ENCODE data around the gene TMCC3. TPM values are rescaled to one million over a fixed set of nuclear protein-coding genes. Genes with fewer than 3 reads are reported as not detected.

TMCC3 gene
- total and polyA plus RNA-seq, 3 experiments from 2014 or later: 0.18 to 0.41 (median 0.18) TPM

DNA sequence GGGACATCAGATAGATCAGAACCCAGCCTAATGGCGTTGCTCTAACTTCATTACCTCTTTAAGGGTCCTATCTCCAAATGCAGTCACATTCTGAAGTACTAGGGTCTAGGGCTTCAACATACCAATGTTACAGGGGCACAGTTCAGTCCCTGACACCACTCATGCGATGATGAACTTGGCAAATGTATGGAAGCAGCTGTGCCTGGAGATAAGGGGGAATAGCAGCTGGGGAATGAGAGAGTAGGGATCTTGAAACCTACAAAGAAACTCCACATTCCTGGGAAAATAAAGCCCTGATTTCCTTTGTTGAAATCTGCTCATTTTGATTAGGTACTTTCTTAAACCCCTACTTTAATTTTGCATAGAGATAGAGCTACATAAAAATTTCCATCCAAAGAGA, 20.5 kb upstream of the TMCC3 start:
- no peaks in the 10 kb centered on the region for H3K9me3 Mint-ChIP-seq
- H3K4me1 Mint-ChIP-seq: peaks cover 8 to 17% (median 11%) of the 10 kb centered on the region in 3 donors
- no peaks in the 10 kb centered on the region for H3K36me3 ChIP-seq (ENCODE audit: insufficient read depth, low read length)

DNA sequence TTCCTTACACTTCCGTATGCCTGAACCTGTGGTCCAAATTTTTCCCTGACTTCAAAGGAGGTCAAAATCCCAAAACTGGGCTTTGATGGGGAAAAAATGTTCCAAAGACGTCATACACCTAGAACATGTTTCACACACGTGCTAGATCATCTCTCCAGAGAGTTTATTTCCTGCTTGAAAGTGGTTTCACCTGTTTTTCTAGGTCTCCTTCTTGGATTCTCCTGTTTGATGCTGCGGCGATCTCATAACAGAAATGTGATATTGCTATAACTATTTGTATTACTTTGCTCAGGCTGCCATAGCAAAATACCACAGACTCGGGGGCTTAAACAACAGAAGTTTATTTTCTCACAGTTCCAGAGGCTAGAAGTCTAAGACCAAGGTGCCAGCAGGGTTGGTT, 19.7 kb upstream of the TMCC3 start:
- DNase-seq: no peak
- ChIA-PET POLR2A (no interaction called here), CTCF (interaction anchor here (1.0 kb wide), 1 partner anchor 39 kb away, joined by 3 read pairs; no protein-coding TSS in a partner anchor)
- H3K27ac ChIP-seq (ENCODE audit: low read depth, low read length): no peak overlapping the region
- no peaks in the 10 kb centered on the region for H3K9me3 Mint-ChIP-seq
- no peaks in the 10 kb centered on the region for H3K27me3 ChIP-seq (ENCODE audit: insufficient read depth, low read length, poor library complexity, severe bottlenecking)
- H3K4me3 ChIP-seq (ENCODE audit: low read length): no peak overlapping the region
- no peaks in the 10 kb centered on the region for H3K9me3 ChIP-seq (ENCODE audit: low read length)
- no peaks in the 10 kb centered on the region for H3K36me3 ChIP-seq (ENCODE audit: insufficient read depth, low read length)
- H3K4me3 Mint-ChIP-seq: no peak overlapping the region
- H3K4me1 ChIP-seq (ENCODE audit: insufficient read depth, low read length): no peaks in the 10 kb centered on the region
- peaks cover 5 to 13% (median 7%) of the 10 kb centered on the region in 3 donors for H3K4me1 Mint-ChIP-seq
- no peak overlapping the region for H3K27ac Mint-ChIP-seq
- peaks cover 5 to 7% of the 10 kb centered on the region in 2 donors for H3K27me3 Mint-ChIP-seq
- H3K36me3 Mint-ChIP-seq: no peaks in the 10 kb centered on the region

More for the DNA sequence above, 20.5 kb upstream of the TMCC3 start:
- Histone ChIP-seq H3K27ac (ENCODE audit: low read depth, low read length) (no peak overlapping the region), H3K27me3 (ENCODE audit: insufficient read depth, low read length, poor library complexity, severe bottlenecking) (no peaks in the 10 kb centered on the region), H3K9me3 (ENCODE audit: low read length) (no peaks in the 10 kb centered on the region), H3K4me1 (ENCODE audit: insufficient read depth, low read length) (peaks cover 4% of the 10 kb centered on the region), H3K4me3 (ENCODE audit: low read length) (no peak overlapping the region)
- Mint-ChIP-seq H3K36me3 (no peaks in the 10 kb centered on the region), H3K4me3 (no peak overlapping the region), H3K27me3 (peaks cover 5 to 7% of the 10 kb centered on the region in 2 donors), H3K27ac (peak overlapping the region in 1 of 8 donors; percentile 68)
- CTCF ChIA-PET: no interaction called here
- DNase-seq: no peak
- POLR2A ChIA-PET: no interaction called here

DNA sequence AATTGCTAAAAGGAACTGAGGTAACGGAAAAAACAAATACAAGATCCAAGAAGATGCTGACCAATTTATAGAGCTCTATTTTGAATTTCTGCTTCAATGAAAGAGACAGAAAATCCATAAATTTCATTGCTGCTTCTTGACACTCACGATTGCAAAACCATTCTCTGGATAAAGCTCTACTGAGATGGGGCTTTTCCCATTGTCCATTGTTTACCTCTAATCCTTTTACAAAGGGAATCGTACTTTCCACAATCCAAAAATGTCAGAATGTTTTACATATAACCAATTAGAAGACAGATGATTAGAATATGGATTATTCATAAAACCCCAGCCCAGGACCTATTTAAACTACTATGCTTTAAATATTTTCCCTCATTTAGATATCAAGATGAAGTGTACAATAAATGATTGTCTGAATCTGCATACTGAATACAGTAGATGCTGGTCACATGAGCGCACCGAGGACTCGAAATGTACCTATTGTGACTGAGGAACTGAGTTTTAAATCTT, 16.7 kb upstream of the TMCC3 start:
- no peak overlapping the region for H3K27ac ChIP-seq (ENCODE audit: low read depth, low read length)
- Mint-ChIP-seq H3K27me3 (peaks cover 3% of the 10 kb centered on the region in 2 donors), H3K9me3 (no peaks in the 10 kb centered on the region), H3K4me1 (peaks cover 0 to 3% (median 0%) of the 10 kb centered on the region in 3 donors), H3K27ac (no peak overlapping the region), H3K4me3 (no peak overlapping the region), H3K36me3 (no peaks in the 10 kb centered on the region)
- ChIA-PET CTCF (no interaction called here), POLR2A (no interaction called here)
- no peaks in the 10 kb centered on the region for H3K9me3 ChIP-seq (ENCODE audit: low read length)
- H3K4me3 ChIP-seq (ENCODE audit: low read length): no peak overlapping the region
- H3K4me1 ChIP-seq (ENCODE audit: insufficient read depth, low read length): no peaks in the 10 kb centered on the region
- H3K27me3 ChIP-seq (ENCODE audit: insufficient read depth, low read length, poor library complexity, severe bottlenecking): no peaks in the 10 kb centered on the region
- H3K36me3 ChIP-seq (ENCODE audit: insufficient read depth, low read length): no peaks in the 10 kb centered on the region
- DNase-seq: no peak

- H3K27ac Mint-ChIP-seq: no peak overlapping the region
- POLR2A ChIA-PET: no interaction called here
- CTCF ChIA-PET: no interaction called here
- Histone ChIP-seq H3K27ac (ENCODE audit: low read depth, low read length) (no peak overlapping the region), H3K9me3 (ENCODE audit: low read length) (no peaks in the 10 kb centered on the region), H3K36me3 (ENCODE audit: insufficient read depth, low read length) (no peaks in the 10 kb centered on the region), H3K4me1 (ENCODE audit: insufficient read depth, low read length) (no peaks in the 10 kb centered on the region), H3K4me3 (ENCODE audit: low read length) (no peak overlapping the region), H3K27me3 (ENCODE audit: insufficient read depth, low read length, poor library complexity, severe bottlenecking) (no peaks in the 10 kb centered on the region)
- H3K9me3 Mint-ChIP-seq: no peaks in the 10 kb centered on the region
- H3K27me3 Mint-ChIP-seq: peaks cover 2 to 3% of the 10 kb centered on the region in 2 donors
- DNase-seq: no peak
- H3K4me1 Mint-ChIP-seq: peaks cover 0 to under 1% (median 0%) of the 10 kb centered on the region in 3 donors
- H3K4me3 Mint-ChIP-seq: no peak overlapping the region
- H3K36me3 Mint-ChIP-seq: no peaks in the 10 kb centered on the region
Observed at GRCh38 chr12:94666158-94666557, 15.8 kb upstream of the TMCC3 start.

DNA sequence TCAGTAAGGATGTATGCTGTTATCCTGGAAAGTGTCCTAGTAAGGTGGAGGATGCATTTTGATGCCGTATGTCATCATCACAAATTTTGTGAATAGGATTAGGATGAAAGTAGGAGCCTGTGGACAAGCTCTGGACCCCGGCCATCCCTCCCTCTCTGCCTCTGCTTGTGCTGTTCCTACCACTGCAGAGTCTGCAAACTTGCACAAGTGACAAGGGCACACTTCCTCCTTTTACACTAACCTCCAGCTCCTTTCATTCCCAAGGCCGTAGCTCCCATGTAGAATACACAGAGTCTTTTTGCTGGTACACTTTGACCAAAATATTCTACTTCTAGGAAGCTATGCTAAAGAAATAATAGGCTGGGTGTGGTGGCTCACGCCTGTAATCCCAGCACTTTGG, 13.3 kb upstream of the TMCC3 start:
- no peaks in the 10 kb centered on the region for H3K36me3 Mint-ChIP-seq
- CTCF ChIA-PET: no interaction called here
- Histone ChIP-seq H3K36me3 (ENCODE audit: insufficient read depth, low read length) (no peaks in the 10 kb centered on the region), H3K9me3 (ENCODE audit: low read length) (no peaks in the 10 kb centered on the region), H3K4me3 (ENCODE audit: low read length) (no peak overlapping the region), H3K27me3 (ENCODE audit: insufficient read depth, low read length, poor library complexity, severe bottlenecking) (no peaks in the 10 kb centered on the region), H3K27ac (ENCODE audit: low read depth, low read length) (no peak overlapping the region), H3K4me1 (ENCODE audit: insufficient read depth, low read length) (no peaks in the 10 kb centered on the region)
- peaks cover 0 to 3% of the 10 kb centered on the region in 2 donors for H3K27me3 Mint-ChIP-seq
- no peak overlapping the region for H3K4me3 Mint-ChIP-seq
- no peak for DNase-seq
- H3K27ac Mint-ChIP-seq: no peak overlapping the region
- no peaks in the 10 kb centered on the region for H3K4me1 Mint-ChIP-seq
- POLR2A ChIA-PET: no interaction called here
- no peaks in the 10 kb centered on the region for H3K9me3 Mint-ChIP-seq

DNA sequence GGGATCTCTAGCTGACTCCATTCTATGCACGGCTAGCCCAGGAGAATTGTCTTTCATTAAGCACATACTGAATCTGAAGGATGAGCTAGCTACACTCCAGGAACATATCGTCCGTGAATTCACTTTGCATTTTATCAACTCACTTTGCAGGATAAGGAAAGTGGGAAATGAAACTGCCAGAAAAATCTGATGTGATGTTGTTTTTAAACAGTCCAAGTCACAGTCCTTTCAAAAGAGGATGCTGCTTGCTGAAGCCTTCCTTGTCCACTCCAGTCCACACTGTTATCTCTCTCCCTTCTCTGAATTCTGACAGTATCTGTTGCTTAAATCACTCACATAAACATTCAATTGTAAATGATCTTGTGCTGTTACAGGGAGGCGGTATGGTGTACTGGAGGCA, 12.7 kb upstream of the TMCC3 start:
- no peaks in the 10 kb centered on the region for H3K9me3 Mint-ChIP-seq
- peaks cover 0 to 3% of the 10 kb centered on the region in 2 donors for H3K27me3 Mint-ChIP-seq
- H3K4me1 Mint-ChIP-seq: no peaks in the 10 kb centered on the region
- Histone ChIP-seq H3K27me3 (ENCODE audit: insufficient read depth, low read length, poor library complexity, severe bottlenecking) (no peaks in the 10 kb centered on the region), H3K36me3 (ENCODE audit: insufficient read depth, low read length) (no peaks in the 10 kb centered on the region), H3K4me1 (ENCODE audit: insufficient read depth, low read length) (no peaks in the 10 kb centered on the region), H3K4me3 (ENCODE audit: low read length) (no peak overlapping the region), H3K9me3 (ENCODE audit: low read length) (no peaks in the 10 kb centered on the region), H3K27ac (ENCODE audit: low read depth, low read length) (no peak overlapping the region)
- no peaks in the 10 kb centered on the region for H3K36me3 Mint-ChIP-seq
- H3K27ac Mint-ChIP-seq: no peak overlapping the region
- DNase-seq: no peak
- ChIA-PET CTCF (no interaction called here), POLR2A (no interaction called here)
- H3K4me3 Mint-ChIP-seq: no peak overlapping the region

DNA sequence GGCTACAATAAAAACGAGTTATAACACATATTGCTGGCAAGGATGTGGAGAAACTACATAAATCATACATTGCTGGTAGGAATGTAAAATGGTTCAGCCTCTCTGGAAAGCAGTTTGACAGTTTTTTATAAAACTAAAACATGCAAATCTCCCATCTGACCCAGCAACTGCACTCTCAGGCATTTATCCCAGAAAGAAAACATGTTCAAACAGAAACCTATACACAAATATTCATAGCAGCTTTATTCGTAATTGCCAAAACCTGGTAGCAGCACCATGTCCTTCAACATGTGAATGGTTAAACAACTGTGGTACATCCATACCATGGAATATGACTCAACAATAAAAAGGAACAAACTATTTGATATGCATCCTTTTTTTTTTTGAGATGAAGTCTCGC, 10.1 kb upstream of the TMCC3 start:
- Histone ChIP-seq H3K27me3 (ENCODE audit: insufficient read depth, low read length, poor library complexity, severe bottlenecking) (no peaks in the 10 kb centered on the region), H3K4me3 (ENCODE audit: low read length) (no peak overlapping the region), H3K27ac (ENCODE audit: low read depth, low read length) (no peak overlapping the region), H3K9me3 (ENCODE audit: low read length) (no peaks in the 10 kb centered on the region), H3K4me1 (ENCODE audit: insufficient read depth, low read length) (no peaks in the 10 kb centered on the region), H3K36me3 (ENCODE audit: insufficient read depth, low read length) (no peaks in the 10 kb centered on the region)
- Mint-ChIP-seq H3K4me3 (no peak overlapping the region), H3K27ac (no peak overlapping the region), H3K4me1 (no peaks in the 10 kb centered on the region), H3K36me3 (no peaks in the 10 kb centered on the region), H3K27me3 (peaks cover 2 to 5% of the 10 kb centered on the region in 2 donors), H3K9me3 (no peaks in the 10 kb centered on the region)
- ChIA-PET CTCF (no interaction called here), POLR2A (no interaction called here)
- no peak for DNase-seq

DNA sequence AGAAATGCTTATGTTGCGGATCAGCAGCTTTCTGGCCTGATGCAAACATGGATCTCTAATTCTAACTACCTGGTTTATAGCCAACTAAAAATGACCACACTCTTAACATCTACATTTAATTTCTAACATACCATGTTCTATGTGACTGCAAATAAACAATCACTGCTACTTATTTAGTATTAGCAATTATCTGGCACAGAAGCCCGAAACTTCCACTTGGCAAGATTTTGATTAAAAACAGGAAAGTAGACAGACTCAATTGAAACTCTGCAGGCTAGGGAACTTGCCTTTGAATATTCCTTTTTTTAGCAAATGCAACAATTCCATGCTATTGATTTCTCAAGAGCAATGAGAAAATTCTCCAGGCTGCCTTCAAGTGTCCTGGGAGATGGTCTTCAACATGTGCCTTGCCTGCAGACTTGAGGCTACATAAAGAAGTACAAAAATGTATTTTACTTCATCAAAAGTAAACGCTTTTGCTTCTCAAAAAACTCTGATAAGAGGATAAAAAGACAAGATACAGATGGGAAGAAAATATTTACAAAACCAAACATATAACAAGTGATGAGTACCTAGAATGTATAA, 9.1 kb upstream of the TMCC3 start:
- H3K4me1 Mint-ChIP-seq: no peaks in the 10 kb centered on the region
- H3K27ac Mint-ChIP-seq: peak overlapping the region in 1 of 8 donors; percentile 29
- H3K27me3 ChIP-seq (ENCODE audit: insufficient read depth, low read length, poor library complexity, severe bottlenecking): no peaks in the 10 kb centered on the region
- H3K4me3 ChIP-seq (ENCODE audit: low read length): no peak overlapping the region
- H3K36me3 ChIP-seq (ENCODE audit: insufficient read depth, low read length): no peaks in the 10 kb centered on the region
- ChIA-PET POLR2A (no interaction called here), CTCF (no interaction called here)
- no peak overlapping the region for H3K27ac ChIP-seq (ENCODE audit: low read depth, low read length)
- H3K9me3 ChIP-seq (ENCODE audit: low read length): no peaks in the 10 kb centered on the region
- H3K36me3 Mint-ChIP-seq: no peaks in the 10 kb centered on the region
- H3K4me3 Mint-ChIP-seq: no peak overlapping the region
- H3K9me3 Mint-ChIP-seq: no peaks in the 10 kb centered on the region
- H3K4me1 ChIP-seq (ENCODE audit: insufficient read depth, low read length): no peaks in the 10 kb centered on the region
- DNase-seq: no peak
- peaks cover 2 to 5% of the 10 kb centered on the region in 2 donors for H3K27me3 Mint-ChIP-seq

Measured in CD8-positive, alpha-beta memory T cell (primary cell).